ENCODE measurements around the gene CPE. TPM values are rescaled to one million over a fixed set of nuclear protein-coding genes. Genes with fewer than 3 reads are reported as not detected.

CPE gene
- total RNA-seq, 1 experiment from 2014 or later: 29.3 TPM

GRCh38 chr4:165477799-165478198 lies 99.0 kb downstream of the CPE start:
- no TSS peak for BruUV-seq (replicated peaks)
- no peaks in the 10 kb centered on the region for H3K27me3 ChIP-seq (ENCODE audit: insufficient read depth, low read length)
- H3K4me3 ChIP-seq (replicated peaks in 1 of 2; ENCODE audit: low read depth in 1 of 2, low read length in 2 of 2): no peak overlapping the region
- no peak overlapping the region for H2AFZ ChIP-seq (ENCODE audit: low read depth, low read length, poor library complexity, severe bottlenecking)
- H3K4me1 ChIP-seq (ENCODE audit: control insufficient read depth in 1 of 2, insufficient read depth in 2 of 2, low read length in 2 of 2): peaks cover 8 to 17% of the 10 kb centered on the region in 2 experiments
- ATAC-seq: no peak
- ChIA-PET RAD21 (ENCODE audit: low non-redundant PET in 1 of 2, low total read pairs in 2 of 2, uncharacterized antibody in 2 of 2, unreplicated experiment in 2 of 2) (no interaction called here), CTCF (no interaction called here), POLR2A (no interaction called here)
- no peaks in the 10 kb centered on the region for H3K9me2 ChIP-seq (ENCODE audit: insufficient read depth)
- no peaks in the 10 kb centered on the region for H3K36me3 ChIP-seq (ENCODE audit: control insufficient read depth in 1 of 2, insufficient read depth in 2 of 2, low read length in 2 of 2)
- no peaks in the 10 kb centered on the region for H3K79me2 ChIP-seq (ENCODE audit: insufficient read depth, low read length)
- no peak for TF ChIP-seq ZNF274 (IDR thresholded peaks at IDR 0.05; ENCODE audit: low read depth, low read length)
- no peak for TF ChIP-seq EGR1 (IDR thresholded peaks at IDR 0.05; ENCODE audit: low read depth)
- no peak for TF ChIP-seq ELF1 (IDR thresholded peaks at IDR 0.05; ENCODE audit: borderline replicate concordance, low read depth)
- no peak for TF ChIP-seq FOSL1 (IDR thresholded peaks at IDR 0.05; ENCODE audit: low read depth)
- no peak for TF ChIP-seq POLR2AphosphoS5 (IDR thresholded peaks at IDR 0.05; ENCODE audit: low read depth, low read length)
- TF ChIP-seq SRF (IDR thresholded peaks at IDR 0.05; ENCODE audit: low read depth): no peak
- no peak for TF ChIP-seq TCF7L2 (IDR thresholded peaks at IDR 0.05; ENCODE audit: borderline replicate concordance, extremely low read depth, insufficient read depth, insufficient read length)
- TF ChIP-seq ZBTB33 (IDR thresholded peaks at IDR 0.05; ENCODE audit: extremely low read depth, insufficient replicate concordance, low read length): no peak
- no peak for TF ChIP-seq CBX3 (IDR thresholded peaks at IDR 0.05; ENCODE audit: low read depth)
- no peak for TF ChIP-seq MAX (IDR thresholded peaks at IDR 0.05)
- no peak for TF ChIP-seq RAD21 (IDR thresholded peaks at IDR 0.05; ENCODE audit: low read depth)
- no peak for TF ChIP-seq CEBPB (IDR thresholded peaks at IDR 0.05; ENCODE audit: low read depth)
- no peak for TF ChIP-seq REST (IDR thresholded peaks at IDR 0.05; ENCODE audit: low read depth)
- H3K27ac ChIP-seq (ENCODE audit: low read depth, low read length): no peak overlapping the region
- H3K9me3 ChIP-seq (ENCODE audit: control insufficient read depth in 1 of 2, insufficient read depth in 1 of 2, low read depth in 1 of 2, low read length in 2 of 2): peaks cover 4 to 7% of the 10 kb centered on the region in 2 experiments; a peak in 2 of 4 replicates
- H3K4me2 ChIP-seq (ENCODE audit: low read length): no peak overlapping the region
- no peaks in the 10 kb centered on the region for H4K20me1 ChIP-seq (ENCODE audit: insufficient read depth)
- no peak overlapping the region for H3K9ac ChIP-seq (ENCODE audit: low read length)
- no peak for DNase-seq (ENCODE audit: low read depth, low spot score)
- intact Hi-C loops (cut with micrococcal nuclease): no loop called here

Measured in HCT116 (cell line).